ENCODE data around the gene RNU2-63P. TPM values are rescaled to one million over a fixed set of nuclear protein-coding genes. Genes with fewer than 3 reads are reported as not detected.
A peak's percentile ranks its signal among the peaks of the same experiment; 100 is the strongest.

RNU2-63P gene
- total and polyA plus RNA-seq, 3 donors from 2014 or later: not detected

DNA sequence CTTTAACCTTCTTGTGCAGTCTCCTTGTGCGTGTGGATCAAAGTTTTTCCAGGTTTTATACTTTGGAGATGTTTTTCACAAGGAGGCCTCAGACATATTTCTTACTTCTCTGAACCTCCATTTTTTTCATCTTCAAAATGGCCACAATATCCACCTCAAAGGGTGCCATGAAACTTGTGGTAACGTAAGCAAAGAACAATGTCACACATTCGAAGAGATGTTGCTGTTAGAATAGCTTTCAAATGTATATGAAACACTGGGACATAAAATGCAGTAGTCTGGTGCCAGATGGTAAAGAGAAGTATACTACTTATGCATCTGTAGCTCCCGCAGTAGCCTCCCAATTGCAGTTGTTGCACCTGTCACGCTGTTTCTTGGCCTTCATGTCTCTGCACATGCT, 41.8 kb upstream of the RNU2-63P start:
- Histone ChIP-seq H3K4me1 (peaks cover 10% of the 10 kb centered on the region), H3K27ac (no peak overlapping the region), H3K4me3 (no peak overlapping the region), H3K36me3 (ENCODE audit: low read depth, missing control alignments) (no peaks in the 10 kb centered on the region), H3K27me3 (no peaks in the 10 kb centered on the region), H3K9me3 (no peaks in the 10 kb centered on the region)
- TF ChIP-seq POLR2A (IDR thresholded peaks at IDR 0.05): no peak
- TF ChIP-seq, protein P1, sequence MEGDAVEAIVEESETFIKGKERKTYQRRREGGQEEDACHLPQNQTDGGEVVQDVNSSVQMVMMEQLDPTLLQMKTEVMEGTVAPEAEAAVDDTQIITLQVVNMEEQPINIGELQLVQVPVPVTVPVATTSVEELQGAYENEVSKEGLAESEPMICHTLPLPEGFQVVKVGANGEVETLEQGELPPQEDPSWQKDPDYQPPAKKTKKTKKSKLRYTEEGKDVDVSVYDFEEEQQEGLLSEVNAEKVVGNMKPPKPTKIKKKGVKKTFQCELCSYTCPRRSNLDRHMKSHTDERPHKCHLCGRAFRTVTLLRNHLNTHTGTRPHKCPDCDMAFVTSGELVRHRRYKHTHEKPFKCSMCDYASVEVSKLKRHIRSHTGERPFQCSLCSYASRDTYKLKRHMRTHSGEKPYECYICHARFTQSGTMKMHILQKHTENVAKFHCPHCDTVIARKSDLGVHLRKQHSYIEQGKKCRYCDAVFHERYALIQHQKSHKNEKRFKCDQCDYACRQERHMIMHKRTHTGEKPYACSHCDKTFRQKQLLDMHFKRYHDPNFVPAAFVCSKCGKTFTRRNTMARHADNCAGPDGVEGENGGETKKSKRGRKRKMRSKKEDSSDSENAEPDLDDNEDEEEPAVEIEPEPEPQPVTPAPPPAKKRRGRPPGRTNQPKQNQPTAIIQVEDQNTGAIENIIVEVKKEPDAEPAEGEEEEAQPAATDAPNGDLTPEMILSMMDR (IDR thresholded peaks at IDR 0.05): no peak
- WGBS, 2 donors: 83 to 89% methylated on average over 5 of the region's 5 CpGs
- DNase-seq: no peak
- intact Hi-C loops (cut with DNase I; ENCODE audit: low total_unique reads): no loop called here

DNA sequence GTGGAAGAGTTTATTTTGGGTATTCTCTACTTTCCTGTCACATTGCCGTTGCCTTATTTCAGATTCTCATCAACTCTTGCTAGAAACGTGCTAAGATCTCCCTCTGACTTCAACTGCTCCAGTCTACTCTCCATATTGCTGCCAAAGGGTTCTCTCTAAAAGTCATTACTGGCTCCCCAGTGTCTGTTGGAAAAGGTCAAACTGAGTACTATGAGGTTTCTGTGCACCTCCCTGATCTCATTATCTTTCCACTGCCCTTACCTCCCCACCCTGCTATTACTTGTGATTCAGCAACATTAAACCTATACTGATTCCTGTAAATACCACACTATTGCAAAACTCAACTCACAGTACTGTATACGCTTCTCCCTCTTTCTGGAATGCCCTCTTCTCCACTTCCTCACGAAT, 41.1 kb upstream of the RNU2-63P start:
- 54 to 58% methylated on average over 4 of the region's 4 CpGs for WGBS, 2 donors
- peaks cover 10% of the 10 kb centered on the region for H3K4me1 ChIP-seq
- H3K27me3 ChIP-seq: no peaks in the 10 kb centered on the region
- no peak for DNase-seq
- H3K4me3 ChIP-seq: no peak overlapping the region
- H3K27ac ChIP-seq: no peak overlapping the region
- H3K36me3 ChIP-seq (ENCODE audit: low read depth, missing control alignments): no peaks in the 10 kb centered on the region
- no peaks in the 10 kb centered on the region for H3K9me3 ChIP-seq
- intact Hi-C loops (cut with DNase I; ENCODE audit: low total_unique reads): no loop called here
- TF ChIP-seq, protein P1 (IDR thresholded peaks at IDR 0.05): no peak
- TF ChIP-seq POLR2A (IDR thresholded peaks at IDR 0.05): no peak

DNA sequence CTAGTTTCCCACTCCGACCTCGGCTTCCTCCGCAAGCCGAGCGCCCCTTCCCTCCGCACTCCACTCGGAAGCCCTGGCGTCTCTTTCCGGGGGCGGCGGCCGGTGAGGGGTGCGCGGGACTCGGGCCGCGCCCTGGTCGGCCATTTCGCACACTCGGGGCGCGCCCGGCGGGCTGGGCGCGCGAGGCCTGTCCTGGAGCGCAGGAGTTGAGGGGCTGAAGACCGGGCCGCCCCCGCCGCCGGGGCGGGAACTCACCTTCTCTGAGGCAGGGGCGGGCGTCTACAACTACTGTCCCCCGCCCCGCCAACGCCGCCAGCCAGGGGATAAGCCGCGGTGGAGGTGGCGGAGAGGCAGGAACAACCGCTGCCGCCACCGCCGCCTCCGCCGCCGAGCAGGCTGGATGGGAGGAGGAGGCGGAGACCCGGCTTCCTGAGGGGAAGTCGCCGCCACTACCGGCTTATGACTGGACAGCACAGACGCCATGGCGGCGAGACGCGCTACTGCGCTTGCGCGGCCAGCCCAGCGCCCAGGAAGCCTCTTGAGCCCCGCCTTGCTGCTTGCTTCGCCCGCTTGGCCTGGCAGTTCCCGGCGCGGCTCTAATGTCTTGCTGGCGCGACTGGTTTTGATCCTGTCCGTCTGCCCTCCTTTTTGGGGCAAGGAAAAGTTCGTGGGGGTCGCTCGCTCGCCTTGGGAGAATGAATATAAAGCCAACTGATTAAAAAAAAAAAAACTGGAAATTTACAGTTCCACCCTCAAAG, 39.2 kb upstream of the RNU2-63P start, which contains the start of gene KRCC1:
KRCC1 (minus strand) TSS at position 413 of the 758 bp plus-strand sequence. CDS start 27,220 bp downstream, outside the sequence.
- WGBS, 2 donors: 0% methylated on average over 39 to 77 of the region's 77 CpGs
- intact Hi-C loops (cut with DNase I; ENCODE audit: low total_unique reads): no loop called here
- TF ChIP-seq, protein P1 (IDR thresholded peaks at IDR 0.05): no peak
- TF ChIP-seq POLR2A (IDR thresholded peaks at IDR 0.05): peak; percentile 82
- H3K9me3 ChIP-seq: no peaks in the 10 kb centered on the region
- peak; percentile 96 for DNase-seq
- H3K36me3 ChIP-seq (ENCODE audit: low read depth, missing control alignments): no peaks in the 10 kb centered on the region
- H3K27me3 ChIP-seq: no peaks in the 10 kb centered on the region
- H3K4me1 ChIP-seq: peaks cover 10% of the 10 kb centered on the region
- H3K27ac ChIP-seq: peak within 1 kb of the TSS; percentile 72 to 99
- H3K4me3 ChIP-seq: peak within 1 kb of the TSS; percentile 78 to 100

DNA sequence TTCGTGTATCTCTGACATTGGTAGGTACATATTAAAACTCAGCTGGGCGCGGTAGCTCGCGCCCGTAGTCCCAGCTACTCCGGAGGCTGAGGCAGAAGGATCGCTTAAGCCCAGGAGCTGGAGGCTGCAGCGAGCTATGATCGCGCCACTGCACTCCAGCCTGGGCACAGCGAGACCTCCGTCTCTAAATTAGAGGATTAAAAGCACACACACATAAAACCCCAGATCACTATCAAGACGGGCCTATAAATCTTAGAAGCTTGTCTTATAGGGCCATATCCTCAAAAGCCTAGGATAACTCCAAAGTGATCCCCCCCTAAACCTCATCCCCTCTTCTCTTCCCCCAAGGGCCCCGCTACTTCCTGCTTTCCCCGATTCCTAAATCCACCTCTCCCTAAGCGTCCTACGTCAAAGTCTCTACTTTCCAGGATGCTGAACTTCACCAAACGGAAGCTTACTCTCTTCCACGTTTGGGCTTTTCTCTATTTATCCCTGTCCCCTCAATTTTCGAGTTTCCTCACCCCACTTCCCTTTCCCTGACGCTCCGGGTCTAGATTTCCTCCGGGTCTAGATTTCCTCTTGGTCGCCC, 38.5 kb upstream of the RNU2-63P start:
- TF ChIP-seq, protein P1 (IDR thresholded peaks at IDR 0.05): no peak
- TF ChIP-seq POLR2A (IDR thresholded peaks at IDR 0.05): no peak
- Histone ChIP-seq H3K9me3 (no peaks in the 10 kb centered on the region), H3K4me3 (peak overlapping the region; percentile 78 to 100), H3K27me3 (no peaks in the 10 kb centered on the region), H3K27ac (peak overlapping the region; percentile 72 to 99), H3K36me3 (ENCODE audit: low read depth, missing control alignments) (no peaks in the 10 kb centered on the region), H3K4me1 (peaks cover 10% of the 10 kb centered on the region)
- WGBS, 2 donors: 10 to 21% methylated on average over 25 of the region's 25 CpGs
- intact Hi-C loops (cut with DNase I; ENCODE audit: low total_unique reads): no loop called here
- DNase-seq: peak; percentile 43

Measured in testis (tissue), 3 donors.